ENCODE data around the gene RFNG.

The RFNG gene

DNA sequence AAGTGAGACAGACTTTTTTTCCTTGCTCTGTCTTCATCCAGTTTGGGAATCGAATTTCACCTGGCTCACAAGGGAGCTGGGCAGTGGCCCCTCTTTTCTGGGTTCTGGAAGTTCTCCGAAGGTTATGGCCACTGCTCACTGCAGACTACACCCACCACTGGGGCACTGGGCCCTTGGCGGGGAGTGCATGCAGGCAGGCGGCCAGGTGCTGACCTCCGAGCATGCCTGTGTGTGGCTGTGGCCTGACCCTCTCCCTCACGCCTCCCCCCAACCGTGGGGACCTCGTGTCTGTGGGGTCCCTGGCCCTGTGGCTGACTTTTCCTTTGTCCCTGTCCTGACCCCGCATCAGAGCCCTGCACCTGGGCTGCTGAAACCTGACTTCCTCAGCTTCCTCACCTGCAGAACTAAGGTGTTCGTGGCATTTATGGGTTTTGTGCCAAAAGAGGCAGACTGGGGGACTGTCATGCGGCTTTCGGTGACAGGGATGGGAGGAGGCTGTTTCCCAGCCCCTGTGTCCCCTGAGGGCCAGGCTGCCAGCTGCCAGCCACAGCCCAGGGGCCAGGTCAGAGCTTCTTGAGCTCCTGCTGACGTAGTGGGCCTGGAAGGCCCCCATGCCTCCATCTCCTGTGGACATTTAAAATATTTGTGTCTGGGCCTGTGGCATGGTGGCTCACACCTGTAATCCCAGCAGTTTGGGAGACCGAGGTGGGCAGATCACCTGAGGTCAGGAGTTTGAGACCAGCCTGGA lies 52.7 kb downstream of the RFNG start:
- no peak for DNase-seq

DNA sequence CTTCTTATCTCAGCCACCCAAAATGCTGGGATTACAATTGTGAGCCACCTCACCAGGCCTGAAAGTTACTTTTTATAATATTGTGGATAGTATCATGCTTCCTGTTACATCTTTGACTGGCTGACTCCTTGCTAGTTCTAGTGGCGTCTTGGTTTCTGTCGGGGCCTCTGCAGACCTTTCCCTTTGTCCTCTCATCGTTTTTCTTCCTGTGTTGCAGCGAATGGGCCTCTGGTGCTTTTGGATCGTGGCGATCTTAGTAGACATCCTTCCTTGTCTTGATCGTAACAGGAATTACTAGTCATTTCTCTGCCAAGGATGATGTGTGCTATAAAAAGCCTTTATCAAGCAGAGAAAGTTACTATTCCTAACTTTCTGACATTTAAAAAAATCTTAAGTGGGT lies 53.4 kb downstream of the RFNG start:
- no peak for DNase-seq

All from MV-4-11 (cell line).